Measurements from ENCODE around the gene CELF1.

DNA sequence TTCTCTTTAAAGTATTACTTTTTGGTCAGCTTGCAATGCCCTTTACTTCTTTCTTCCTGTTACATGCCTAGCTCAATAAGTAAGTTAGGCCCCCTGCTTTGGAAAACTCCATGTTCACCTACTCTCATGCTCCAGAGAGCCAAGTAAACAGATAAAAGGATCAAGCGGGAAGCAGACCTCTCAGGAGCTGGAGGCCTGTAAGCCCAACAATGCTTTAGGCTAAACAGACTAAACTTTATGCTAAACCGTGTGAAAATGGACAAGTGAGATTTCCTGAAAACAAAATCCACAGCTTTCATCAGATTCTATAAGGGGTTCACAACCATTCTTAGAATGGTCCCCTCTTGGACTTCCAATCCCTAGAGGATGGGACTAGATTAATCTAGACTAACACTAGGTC, 40.2 kb downstream of the CELF1 start:
- TF ChIP-seq, protein P1, sequence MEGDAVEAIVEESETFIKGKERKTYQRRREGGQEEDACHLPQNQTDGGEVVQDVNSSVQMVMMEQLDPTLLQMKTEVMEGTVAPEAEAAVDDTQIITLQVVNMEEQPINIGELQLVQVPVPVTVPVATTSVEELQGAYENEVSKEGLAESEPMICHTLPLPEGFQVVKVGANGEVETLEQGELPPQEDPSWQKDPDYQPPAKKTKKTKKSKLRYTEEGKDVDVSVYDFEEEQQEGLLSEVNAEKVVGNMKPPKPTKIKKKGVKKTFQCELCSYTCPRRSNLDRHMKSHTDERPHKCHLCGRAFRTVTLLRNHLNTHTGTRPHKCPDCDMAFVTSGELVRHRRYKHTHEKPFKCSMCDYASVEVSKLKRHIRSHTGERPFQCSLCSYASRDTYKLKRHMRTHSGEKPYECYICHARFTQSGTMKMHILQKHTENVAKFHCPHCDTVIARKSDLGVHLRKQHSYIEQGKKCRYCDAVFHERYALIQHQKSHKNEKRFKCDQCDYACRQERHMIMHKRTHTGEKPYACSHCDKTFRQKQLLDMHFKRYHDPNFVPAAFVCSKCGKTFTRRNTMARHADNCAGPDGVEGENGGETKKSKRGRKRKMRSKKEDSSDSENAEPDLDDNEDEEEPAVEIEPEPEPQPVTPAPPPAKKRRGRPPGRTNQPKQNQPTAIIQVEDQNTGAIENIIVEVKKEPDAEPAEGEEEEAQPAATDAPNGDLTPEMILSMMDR (IDR thresholded peaks at IDR 0.05) = no peak
- no peak for TF ChIP-seq EZH2phosphoT487 (IDR thresholded peaks at IDR 0.05)

Measured in neural progenitor cell (in vitro differentiated cells).